Vagina (tissue), 2 donors: Measurements from ENCODE around the gene INS.

Source experiments
- POLR2A ChIP-seq, 2 donors: fragments of 450-650 bp; IDR thresholded peaks; one replicate each; pipeline ENCODE4 v1.6.1; 2017; ENCODE audit warnings: antibody characterized with exemption in 2 of 2, mild to moderate bottlenecking in 2 of 2, moderate library complexity in 2 of 2
- TF ChIP-seq, protein P1 (sequence below), 3 experiments: fragments of 450-650 bp in 2 of 3; fragments of 200-600 bp in 1 of 3; sonication (generic) in 1 of 3; IDR thresholded peaks; one replicate each; pipeline ENCODE4 v1.5.1; 2017 to 2019; ENCODE audit warnings: antibody characterized with exemption in 3 of 3, mild to moderate bottlenecking in 2 of 3, moderate library complexity in 2 of 3

DNA sequence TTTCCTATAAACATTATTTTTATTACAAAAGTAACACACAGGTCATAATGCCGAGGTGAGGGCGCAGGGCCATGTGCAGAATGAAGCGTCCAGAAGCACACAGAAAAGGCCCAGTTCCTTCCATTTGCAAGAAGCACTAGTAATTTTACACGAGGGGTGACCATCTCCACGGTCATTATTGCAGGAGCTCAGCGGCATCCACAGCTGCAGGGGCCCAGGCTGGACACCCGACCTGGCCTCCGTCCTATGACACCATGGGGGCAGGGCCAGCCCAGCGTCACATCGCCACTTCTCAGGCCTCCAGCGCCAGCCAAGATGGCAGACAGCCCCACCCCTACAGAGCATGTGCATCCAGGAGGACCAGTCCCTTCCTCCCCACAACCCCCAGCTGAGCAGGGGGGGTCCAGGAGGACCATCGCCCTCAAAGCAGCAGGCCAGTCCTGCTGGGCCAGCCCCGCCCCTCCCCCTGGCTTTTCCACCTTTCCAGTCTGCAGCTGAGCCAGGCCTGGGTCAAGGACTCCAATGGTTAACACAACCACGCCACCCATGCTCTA lies 25.3 kb downstream of the INS start:
- no peak for TF ChIP-seq POLR2A (IDR thresholded peaks at IDR 0.05)
- TF ChIP-seq, protein P1, sequence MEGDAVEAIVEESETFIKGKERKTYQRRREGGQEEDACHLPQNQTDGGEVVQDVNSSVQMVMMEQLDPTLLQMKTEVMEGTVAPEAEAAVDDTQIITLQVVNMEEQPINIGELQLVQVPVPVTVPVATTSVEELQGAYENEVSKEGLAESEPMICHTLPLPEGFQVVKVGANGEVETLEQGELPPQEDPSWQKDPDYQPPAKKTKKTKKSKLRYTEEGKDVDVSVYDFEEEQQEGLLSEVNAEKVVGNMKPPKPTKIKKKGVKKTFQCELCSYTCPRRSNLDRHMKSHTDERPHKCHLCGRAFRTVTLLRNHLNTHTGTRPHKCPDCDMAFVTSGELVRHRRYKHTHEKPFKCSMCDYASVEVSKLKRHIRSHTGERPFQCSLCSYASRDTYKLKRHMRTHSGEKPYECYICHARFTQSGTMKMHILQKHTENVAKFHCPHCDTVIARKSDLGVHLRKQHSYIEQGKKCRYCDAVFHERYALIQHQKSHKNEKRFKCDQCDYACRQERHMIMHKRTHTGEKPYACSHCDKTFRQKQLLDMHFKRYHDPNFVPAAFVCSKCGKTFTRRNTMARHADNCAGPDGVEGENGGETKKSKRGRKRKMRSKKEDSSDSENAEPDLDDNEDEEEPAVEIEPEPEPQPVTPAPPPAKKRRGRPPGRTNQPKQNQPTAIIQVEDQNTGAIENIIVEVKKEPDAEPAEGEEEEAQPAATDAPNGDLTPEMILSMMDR (IDR thresholded peaks at IDR 0.05) = no peak
